Retinal pigment epithelial cell (primary cell): Measurements from ENCODE around the gene CD81.

Source experiments
- DNase-seq: peaks from one replicate; pipeline ENCODE4 v3.0.0-alpha.2; 2010; ENCODE audit warnings: low read depth
- H3K4me3 ChIP-seq: 2 replicates; pipeline ENCODE4 v1.5.1; 2011; ENCODE audit warnings: mild to moderate bottlenecking, low read length, control low read depth, moderate library complexity
- CTCF ChIP-seq: conservative IDR thresholded peaks from 2 replicates; pipeline ENCODE4 v1.5.1; 2011; ENCODE audit warnings: low read depth, low read length, control low read depth, inconsistent platforms

CD81 gene

GRCh38 chr11:2443881-2444820, 67.0 kb downstream of the CD81 start, which contains the start of gene TRPM5:
Gene TRPM5, minus strand, starts transcription at chr11:2444514. Its CDS starts 21,478 bp downstream, at chr11:2423036.
- DNase-seq, result no peak
- no peak for TF ChIP-seq CTCF
- no peak within 1 kb of the TSS for H3K4me3 ChIP-seq

- no peak within 1 kb of the TSS for H3K4me3 ChIP-seq
- TF ChIP-seq CTCF, result no peak
- DNase-seq, result no peak
Observed at GRCh38 chr11:2444821-2445745, 68.0 kb downstream of the CD81 start, which contains the start of gene KCNQ1. Gene KCNQ1, plus strand, starts transcription at chr11:2445008. Its CDS starts 91 bp downstream, at chr11:2445099.

GRCh38 chr11:2445746-2446551, 68.8 kb downstream of the CD81 start:
- no peak for TF ChIP-seq CTCF
- H3K4me3 ChIP-seq, result no peak overlapping the region
- no peak for DNase-seq

- no peak for DNase-seq
- no peak for TF ChIP-seq CTCF
- H3K4me3 ChIP-seq, result no peak overlapping the region
Observed at GRCh38 chr11:2446590-2447252, 69.6 kb downstream of the CD81 start.
